Stimulated activated CD8-positive, alpha-beta memory T cell treated with anti-CD3 and anti-CD28 coated beads, Interleukin-15, amount 100 ng/mL, for 24 hours (primary cell): Measurements from ENCODE around the gene PAK4.
A peak's percentile ranks its signal among the peaks of the same experiment; 100 is the strongest.
"Not testable (repeated sequence)": the region's sequence is repeated elsewhere in the genome, so short reads cannot be mapped to it uniquely, and the experiment has no call there.

Source experiments
- DNase-seq: peaks from one replicate; pipeline ENCODE4 v3.0.0-alpha.2; 2020; ENCODE audit warnings: low read depth

The PAK4 gene

GRCh38 chr19:39207293-39207836, 81.8 kb downstream of the PAK4 start:
- DNase-seq: no peak

DNA sequence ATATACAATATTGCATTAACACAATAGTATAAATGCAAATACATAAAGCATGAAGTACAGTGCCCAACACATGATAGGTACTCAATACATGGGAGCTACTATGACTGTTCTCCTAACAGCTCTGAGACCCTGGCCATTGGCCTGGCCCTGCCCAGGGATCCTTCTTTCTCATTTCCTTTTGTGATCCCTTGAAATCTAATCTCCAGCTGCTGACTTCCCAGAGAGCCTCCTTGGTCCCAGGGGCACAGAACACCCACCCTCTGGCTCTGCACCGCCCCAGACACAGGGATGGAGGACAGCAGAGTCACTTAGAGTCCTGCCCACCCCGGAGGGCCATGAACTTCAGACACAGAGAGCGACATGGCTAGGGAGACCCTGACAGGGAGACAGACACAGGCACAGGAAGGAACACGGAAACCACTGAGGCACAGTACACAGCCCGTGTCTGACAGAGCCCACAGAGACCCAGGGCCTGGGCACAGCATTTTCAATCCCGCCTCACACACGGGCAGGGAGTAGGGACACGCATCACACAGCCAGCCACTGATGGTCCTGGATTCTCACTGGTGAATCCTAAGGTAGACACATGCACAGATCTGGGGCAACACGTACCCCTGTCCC, 82.7 kb downstream of the PAK4 start:
- no peak for DNase-seq

GRCh38 chr19:39209196-39209595, 83.6 kb downstream of the PAK4 start:
- DNase-seq: no peak

DNA sequence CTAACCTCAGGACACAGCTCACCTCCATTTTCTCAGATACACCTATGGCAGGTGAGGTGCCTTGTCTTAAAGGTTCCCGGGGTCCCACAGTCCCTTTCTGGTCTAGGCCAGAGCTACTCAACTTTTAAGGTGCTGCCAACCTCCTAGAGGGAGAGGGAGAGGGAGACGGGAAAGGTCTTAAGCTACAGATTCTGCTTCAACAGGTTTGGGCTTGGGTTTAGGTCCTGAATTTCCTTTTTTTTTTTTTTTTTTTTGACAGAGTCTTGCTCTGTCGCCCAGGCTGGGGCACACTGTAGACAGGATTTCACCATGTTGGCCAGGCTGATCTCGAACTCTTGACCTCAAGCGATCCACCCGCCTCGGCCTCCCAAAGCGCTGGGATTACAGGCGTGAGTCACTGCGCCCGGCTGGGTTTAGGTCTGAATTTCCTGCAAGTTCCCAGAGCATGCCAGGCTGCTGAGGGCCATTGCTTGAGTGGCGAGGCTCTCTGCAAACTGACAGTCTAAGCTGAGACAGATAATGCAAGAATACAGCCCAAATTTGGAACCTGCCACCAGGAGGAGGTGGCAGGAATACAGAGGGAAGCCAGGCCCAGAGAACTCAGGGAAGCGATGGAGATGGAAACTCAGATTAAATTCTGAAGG, 86.3 kb downstream of the PAK4 start:
- DNase-seq: no peak

GRCh38 chr19:39212375-39212742, 86.8 kb downstream of the PAK4 start:
- DNase-seq: peak; percentile 10

DNA sequence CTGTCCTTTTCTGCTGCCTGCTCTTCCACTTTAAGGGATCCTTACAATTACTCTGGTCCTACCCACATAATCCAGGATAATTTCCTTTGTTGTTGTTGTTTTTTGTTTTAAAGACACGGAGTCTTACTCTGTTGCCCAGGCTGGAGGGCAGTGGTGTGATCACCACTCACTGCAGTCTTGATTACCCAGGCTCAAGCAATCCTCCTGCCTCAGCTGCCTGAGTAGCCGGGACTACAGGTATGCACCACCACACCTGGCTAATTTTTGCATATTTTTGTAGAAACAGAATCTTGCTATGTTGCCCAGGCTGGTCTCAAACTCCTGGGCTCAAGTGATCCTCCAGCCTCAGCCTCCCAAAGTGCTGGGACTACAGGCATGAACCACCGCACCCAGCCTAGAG, 89.7 kb downstream of the PAK4 start:
- not testable (repeated sequence) for DNase-seq

DNA sequence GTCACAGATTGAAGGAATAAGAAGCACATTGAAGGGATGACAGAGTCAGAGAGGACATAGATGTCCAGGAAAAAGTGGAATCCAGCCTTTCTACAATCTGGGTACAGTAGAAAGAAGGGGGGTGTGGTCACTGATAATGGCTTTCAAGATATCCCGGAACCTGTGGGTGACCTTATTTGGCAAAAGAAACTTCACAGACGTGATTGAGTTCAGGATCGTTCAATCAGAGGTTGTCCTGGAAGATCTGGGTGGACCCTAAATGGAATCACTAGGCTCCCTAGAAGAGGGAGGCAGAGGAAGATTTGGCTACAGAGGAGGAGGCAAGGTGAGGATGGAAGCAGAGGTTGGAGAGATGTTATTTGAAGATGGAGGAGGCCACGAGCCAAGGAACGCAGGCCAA, 91.5 kb downstream of the PAK4 start:
- no peak for DNase-seq

- no peak for DNase-seq
Measured at GRCh38 chr19:39218230-39219007, 92.8 kb downstream of the PAK4 start.

DNA sequence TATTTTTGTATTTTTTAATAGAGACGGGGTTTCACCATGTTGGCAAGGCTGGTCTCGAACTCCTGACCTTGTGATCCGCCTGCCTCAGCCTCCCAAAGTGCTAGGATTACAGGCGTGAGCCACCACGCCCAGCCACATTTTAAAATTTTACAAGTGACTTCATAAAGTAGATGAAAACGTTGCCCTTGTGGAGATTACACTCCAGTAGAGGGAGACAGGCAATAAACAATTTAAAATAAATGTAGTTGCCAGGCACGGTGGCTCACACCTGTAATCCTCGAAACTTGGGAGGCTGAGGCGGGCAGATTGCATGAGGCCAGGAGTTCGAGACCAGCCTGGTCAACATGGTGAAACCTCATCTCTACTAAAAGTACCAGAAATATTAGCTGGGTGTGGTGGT, 93.5 kb downstream of the PAK4 start:
- DNase-seq: not testable (repeated sequence)

DNA sequence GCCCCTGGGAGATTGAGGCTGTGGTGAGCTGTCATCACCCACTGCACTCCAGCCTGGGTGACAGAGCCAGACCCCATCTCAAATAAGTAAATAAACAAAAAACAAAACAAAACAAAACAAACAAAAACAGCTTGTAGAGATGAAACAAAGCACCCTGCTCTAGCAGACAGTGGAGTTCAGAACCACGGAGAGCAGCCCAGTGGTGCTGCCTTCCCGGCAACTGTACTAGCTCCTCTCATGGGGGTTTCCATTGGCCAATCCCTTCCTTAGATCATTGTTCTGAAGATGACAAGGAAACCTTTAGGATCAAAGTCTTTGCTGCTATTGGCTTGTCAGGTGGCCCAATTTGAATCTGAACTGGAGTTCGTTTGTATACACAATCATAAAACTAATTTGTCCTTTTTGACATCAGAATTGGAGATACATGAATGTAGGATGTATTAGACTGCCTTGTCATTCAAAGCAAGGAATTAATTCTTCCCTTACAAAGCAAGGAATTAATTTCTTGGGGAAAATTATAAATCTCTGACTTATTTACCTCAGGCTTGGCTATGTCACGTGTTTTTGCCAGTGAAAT, 98.2 kb downstream of the PAK4 start:
- no peak for DNase-seq

GRCh38 chr19:39224910-39225309, 99.3 kb downstream of the PAK4 start:
- no peak for DNase-seq
